DND-41 (cell line): ENCODE data around the gene COBL.

Experiments used
- ATAC-seq: fragments of 200-7000 bp; cut with Tn5 transposase; 3 replicates; pipeline ENCODE4 v1.9.1; 2021; ENCODE audit warnings: low read depth; ENCODE audit not compliant: insufficient read depth
- DNase-seq: peaks from one replicate; pipeline ENCODE4 v3.0.0-alpha.2; 2020
- H2AFZ ChIP-seq: 2 replicates; pipeline ENCODE4 v1.6.0; 2012; ENCODE audit warnings: low read depth, low read length
- H3K27ac ChIP-seq: 2 replicates; pipeline ENCODE4 v1.5.1; 2012; ENCODE audit warnings: low read length, inconsistent platforms
- H3K27me3 ChIP-seq: fragments of 200-600 bp; sonication (generic); 2 replicates; pipeline ENCODE4 v1.6.0; 2012; ENCODE audit warnings: low read length, mild to moderate bottlenecking, inconsistent platforms; ENCODE audit not compliant: insufficient read depth, poor library complexity
- H3K36me3 ChIP-seq: 2 replicates; pipeline ENCODE4 v1.5.1; 2012; ENCODE audit warnings: low read length, inconsistent platforms; ENCODE audit not compliant: insufficient read depth
- H3K4me1 ChIP-seq: 2 replicates; pipeline ENCODE4 v1.5.1; 2012; ENCODE audit warnings: mild to moderate bottlenecking, low read length; ENCODE audit not compliant: insufficient read depth
- H3K4me2 ChIP-seq: 2 replicates; pipeline ENCODE4 v1.6.0; 2012; ENCODE audit warnings: mild to moderate bottlenecking, moderate library complexity, low read length, inconsistent platforms; ENCODE audit not compliant: insufficient read depth
- H3K4me3 ChIP-seq, 2 experiments: fragments of 200-600 bp in 1 of 2; shearing (Covaris generic) in 1 of 2; 2 replicates each; pipeline ENCODE4 v1.5.1; 2012 to 2016; ENCODE audit warnings: inconsistent platforms in 2 of 2, low read length in 2 of 2, mild to moderate bottlenecking in 2 of 2, low read depth in 1 of 2, moderate library complexity in 1 of 2
- H3K79me2 ChIP-seq: 2 replicates; pipeline ENCODE4 v1.6.0; 2012; ENCODE audit warnings: low read length, inconsistent platforms; ENCODE audit not compliant: insufficient read depth
- H3K9ac ChIP-seq: 2 replicates; pipeline ENCODE4 v1.6.0; 2012; ENCODE audit warnings: low read depth, mild to moderate bottlenecking, inconsistent platforms, low read length, moderate library complexity
- H3K9me3 ChIP-seq: 2 replicates; pipeline ENCODE4 v1.5.1; 2012; ENCODE audit warnings: low read length, moderate library complexity, mild to moderate bottlenecking, inconsistent platforms; ENCODE audit not compliant: insufficient read depth, severe bottlenecking
- H4K20me1 ChIP-seq: 2 replicates; pipeline ENCODE4 v1.6.0; 2012; ENCODE audit warnings: low read length; ENCODE audit not compliant: insufficient read depth
- EZH2 ChIP-seq: IDR thresholded peaks from 3 replicates; pipeline ENCODE4 v1.6.1; 2012; ENCODE audit warnings: borderline replicate concordance, low read depth, mild to moderate bottlenecking, moderate library complexity, low read length, inconsistent platforms; ENCODE audit not compliant: severe bottlenecking
- TF ChIP-seq, protein P1 (sequence below): IDR thresholded peaks from 2 replicates; pipeline ENCODE4 v1.5.1; 2012; ENCODE audit warnings: borderline replicate concordance, low read length, moderate library complexity, mild to moderate bottlenecking; ENCODE audit not compliant: poor library complexity, severe bottlenecking; ENCODE audit errors: extremely low read depth

COBL gene

DNA sequence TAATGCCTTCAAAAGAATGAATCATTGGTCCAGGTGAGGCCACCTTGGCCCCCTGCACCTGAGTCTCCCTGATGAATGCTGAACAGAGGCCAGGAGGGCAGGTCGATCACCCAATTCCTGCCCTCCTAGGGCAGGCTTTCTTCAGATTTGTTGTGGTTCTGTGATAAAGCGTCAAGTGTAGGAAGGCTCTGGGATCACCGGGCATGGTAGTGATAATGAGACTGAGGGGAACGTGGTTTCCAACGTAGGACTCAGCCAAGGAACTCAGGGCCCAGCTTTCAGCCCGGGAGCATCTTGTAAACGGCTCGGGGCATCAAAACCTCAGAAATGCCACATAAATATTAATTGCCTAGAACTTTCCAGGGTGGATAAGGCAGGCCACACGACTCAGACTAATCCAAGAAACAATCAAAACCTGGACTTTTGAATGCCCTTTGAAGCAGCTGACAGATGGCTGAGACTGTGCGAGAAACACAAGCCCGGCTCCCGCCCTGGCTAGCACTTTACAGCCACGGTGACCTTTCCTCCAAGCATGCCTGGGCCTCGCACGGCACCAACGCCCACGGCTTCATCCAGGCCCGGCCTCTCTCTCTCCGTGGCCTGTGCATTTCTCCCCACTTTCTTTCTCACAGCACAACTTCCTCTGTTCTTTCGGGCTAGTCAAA is 294.6 kb downstream of the COBL start:
- no peaks in the 10 kb centered on the region for H3K9me3 ChIP-seq
- DNase-seq = no peak
- H3K4me2 ChIP-seq = no peak overlapping the region
- H3K9ac ChIP-seq = no peak overlapping the region
- no peaks in the 10 kb centered on the region for H3K79me2 ChIP-seq
- no peak overlapping the region for H2AFZ ChIP-seq
- no peak overlapping the region for H3K27ac ChIP-seq
- H3K4me3 ChIP-seq = no peak overlapping the region
- peaks cover 4% of the 10 kb centered on the region for H3K27me3 ChIP-seq
- no peaks in the 10 kb centered on the region for H3K4me1 ChIP-seq
- no peaks in the 10 kb centered on the region for H4K20me1 ChIP-seq
- no peak for ATAC-seq
- TF ChIP-seq EZH2 = no peak
- TF ChIP-seq, protein P1, sequence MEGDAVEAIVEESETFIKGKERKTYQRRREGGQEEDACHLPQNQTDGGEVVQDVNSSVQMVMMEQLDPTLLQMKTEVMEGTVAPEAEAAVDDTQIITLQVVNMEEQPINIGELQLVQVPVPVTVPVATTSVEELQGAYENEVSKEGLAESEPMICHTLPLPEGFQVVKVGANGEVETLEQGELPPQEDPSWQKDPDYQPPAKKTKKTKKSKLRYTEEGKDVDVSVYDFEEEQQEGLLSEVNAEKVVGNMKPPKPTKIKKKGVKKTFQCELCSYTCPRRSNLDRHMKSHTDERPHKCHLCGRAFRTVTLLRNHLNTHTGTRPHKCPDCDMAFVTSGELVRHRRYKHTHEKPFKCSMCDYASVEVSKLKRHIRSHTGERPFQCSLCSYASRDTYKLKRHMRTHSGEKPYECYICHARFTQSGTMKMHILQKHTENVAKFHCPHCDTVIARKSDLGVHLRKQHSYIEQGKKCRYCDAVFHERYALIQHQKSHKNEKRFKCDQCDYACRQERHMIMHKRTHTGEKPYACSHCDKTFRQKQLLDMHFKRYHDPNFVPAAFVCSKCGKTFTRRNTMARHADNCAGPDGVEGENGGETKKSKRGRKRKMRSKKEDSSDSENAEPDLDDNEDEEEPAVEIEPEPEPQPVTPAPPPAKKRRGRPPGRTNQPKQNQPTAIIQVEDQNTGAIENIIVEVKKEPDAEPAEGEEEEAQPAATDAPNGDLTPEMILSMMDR = no peak
- no peaks in the 10 kb centered on the region for H3K36me3 ChIP-seq

DNA sequence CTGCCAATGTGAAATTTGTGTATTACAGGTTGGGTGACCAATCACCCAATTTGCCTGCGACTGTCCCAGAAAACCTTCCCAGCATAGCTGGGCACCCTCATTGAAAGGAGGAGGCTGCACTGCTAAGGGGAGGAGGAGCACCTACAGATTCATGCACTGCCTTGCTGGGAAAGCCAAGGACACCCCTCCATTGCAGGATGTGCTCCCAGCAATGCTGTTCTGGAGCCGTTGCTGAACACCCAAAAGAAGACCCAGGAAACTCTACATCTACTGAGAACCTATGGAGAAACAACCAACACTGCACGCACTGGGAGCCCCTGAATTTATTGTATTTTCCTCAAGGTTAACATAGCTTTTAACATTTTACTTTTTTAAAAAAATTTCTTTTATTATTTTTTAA is 295.7 kb downstream of the COBL start:
- Histone ChIP-seq H2AFZ (no peak overlapping the region), H3K27ac (no peak overlapping the region), H3K27me3 (peaks cover 4% of the 10 kb centered on the region)

DNA sequence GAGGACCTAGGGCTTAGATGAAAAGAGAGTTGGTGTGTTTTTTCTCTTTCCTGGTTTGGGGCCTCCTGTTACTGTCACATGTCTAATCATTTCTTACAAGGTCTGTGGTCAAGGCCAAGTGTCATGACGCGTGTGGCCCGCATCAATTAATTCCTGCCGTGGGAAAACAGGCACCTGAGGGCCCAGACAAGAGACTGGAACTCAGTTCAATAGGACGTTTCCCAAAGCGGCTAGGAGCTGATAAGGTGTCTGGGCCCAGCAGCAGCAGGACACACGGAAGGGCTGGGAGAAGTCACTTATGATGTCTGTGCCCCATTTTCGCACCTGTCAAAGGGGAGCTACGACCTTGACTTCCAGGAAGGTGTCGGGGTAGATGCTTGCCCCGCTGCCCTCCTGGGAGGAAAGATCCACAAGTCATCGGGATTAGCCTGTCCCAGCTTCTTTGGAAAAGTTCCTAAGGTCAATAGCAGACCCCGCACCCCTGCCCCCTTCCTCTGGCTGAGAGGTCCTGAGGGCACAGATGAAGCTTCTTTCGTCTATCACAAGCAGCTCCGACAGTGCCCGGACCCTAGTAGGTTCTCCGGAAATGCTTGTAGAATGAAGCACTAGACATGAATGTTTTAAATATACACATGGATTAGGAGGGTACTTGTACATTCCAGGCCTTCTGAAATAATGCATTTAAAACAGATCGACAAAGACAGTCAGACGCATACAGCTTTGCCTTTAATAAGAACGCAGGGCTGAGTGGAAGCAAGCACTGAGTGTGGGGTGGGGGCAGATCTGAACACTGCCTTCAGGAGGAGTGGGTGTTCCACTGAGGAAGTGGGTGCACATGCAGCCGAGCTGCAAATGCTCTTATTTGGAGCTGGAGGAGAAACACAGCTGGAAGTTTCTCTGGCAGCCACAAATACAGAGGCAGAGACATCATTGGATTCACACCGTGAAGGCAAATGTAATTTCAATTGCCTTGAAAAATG is 296.4 kb downstream of the COBL start:
- Histone ChIP-seq H4K20me1 (no peaks in the 10 kb centered on the region), H3K27ac (no peak overlapping the region), H3K27me3 (peaks cover 4% of the 10 kb centered on the region), H3K9ac (no peak overlapping the region), H3K4me1 (no peaks in the 10 kb centered on the region), H3K9me3 (no peaks in the 10 kb centered on the region), H3K4me3 (no peak overlapping the region), H3K36me3 (no peaks in the 10 kb centered on the region), H3K79me2 (no peaks in the 10 kb centered on the region), H2AFZ (no peak overlapping the region), H3K4me2 (no peak overlapping the region)
- DNase-seq (no peak), ATAC-seq (no peak)
- TF ChIP-seq, protein P1 = no peak
- TF ChIP-seq EZH2 = no peak

More for the DNA sequence above, 295.7 kb downstream of the COBL start:
- DNase-seq = no peak
- ATAC-seq = no peak
- Histone ChIP-seq H3K4me1 (no peaks in the 10 kb centered on the region), H3K36me3 (no peaks in the 10 kb centered on the region), H4K20me1 (no peaks in the 10 kb centered on the region), H3K9ac (no peak overlapping the region), H3K79me2 (no peaks in the 10 kb centered on the region), H3K9me3 (no peaks in the 10 kb centered on the region), H3K4me2 (no peak overlapping the region), H3K4me3 (no peak overlapping the region)
- no peak for TF ChIP-seq EZH2
- TF ChIP-seq, protein P1 = no peak
